Heart left ventricle (tissue), 13 donors: ENCODE data around the gene TTN.

Experiments used
- CTCF ChIP-seq, 12 donors: fragments of 200-600 bp; sonication (generic) in 4 of 12; IDR thresholded peaks; one replicate each; pipeline versions ENCODE4 v1.5.0 to v1.8.0; 2018 to 2022; ENCODE audit warnings: antibody characterized with exemption in 12 of 12, mild to moderate bottlenecking in 5 of 12
- POLR2A ChIP-seq, 2 donors: fragments of 450-650 bp; IDR thresholded peaks; one replicate each; pipeline ENCODE4 v1.6.1; 2017; ENCODE audit warnings: antibody characterized with exemption in 2 of 2, mild to moderate bottlenecking in 2 of 2, moderate library complexity in 2 of 2
- donor health status: ischemic (EF 13 %, LVEDD 7.1; RV severe dilation, severe dysfunction).
- donor health status: DM: no; HTN: yes; CAD: no.
- donor health status: DM: no; HTN: no; CAD: no.
- donor health status: ischemic (EF 25% LVEDD 6.9; RV normal size, moderate dysfunction).
- donor health status: ischemic (EF 25% LVEDD 5.7; RV mildly dilated, moderate dysfunction).
- donor health status: ischemic (EF 35%, LVEDD 5.7; RV mildly dilated, moderate dysfunction).
- donor health status: nonischemic (EF 11% LVEDD 7.7; RV severe dilation, severe dysfunction).
- donor health status: DM: yes; HTN: yes; CAD: no.
- donor health status: PGD.
- donor health status: ischemic (EF 29% LVEDD 5.4; RV normal size, mild dysfunction).
- donor health status: nonischemic (EF 23%, LVEDD 6.1; RV moderate dilation, normal function).

DNA sequence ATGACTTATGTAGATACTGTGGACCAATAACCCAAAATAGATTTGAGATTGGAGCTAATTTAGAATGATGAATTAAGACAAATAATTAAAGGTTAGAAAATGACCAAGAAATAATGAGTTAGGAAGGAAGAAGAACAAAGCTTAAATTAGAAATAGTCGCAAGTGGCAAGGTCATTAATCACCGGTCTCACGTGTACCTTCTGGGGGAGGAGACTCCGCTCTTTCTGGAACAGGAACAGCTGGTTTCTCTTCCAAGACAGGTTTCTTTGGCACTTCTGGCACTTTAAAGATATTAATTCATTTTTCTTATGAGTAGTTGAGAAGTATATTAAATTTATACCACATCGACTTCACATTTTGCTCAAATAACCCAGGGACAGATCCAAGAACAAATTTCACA, 156.7 kb downstream of the TTN start:
- TF ChIP-seq POLR2A (IDR thresholded peaks at IDR 0.05), result no peak
- TF ChIP-seq CTCF (IDR thresholded peaks at IDR 0.05), result no peak
